ENCODE measurements around the gene IL23R. TPM values are rescaled to one million over a fixed set of nuclear protein-coding genes. Genes with fewer than 3 reads are reported as not detected.

The IL23R gene
- total RNA-seq, 1 experiment from 2014 or later, result not detected

DNA sequence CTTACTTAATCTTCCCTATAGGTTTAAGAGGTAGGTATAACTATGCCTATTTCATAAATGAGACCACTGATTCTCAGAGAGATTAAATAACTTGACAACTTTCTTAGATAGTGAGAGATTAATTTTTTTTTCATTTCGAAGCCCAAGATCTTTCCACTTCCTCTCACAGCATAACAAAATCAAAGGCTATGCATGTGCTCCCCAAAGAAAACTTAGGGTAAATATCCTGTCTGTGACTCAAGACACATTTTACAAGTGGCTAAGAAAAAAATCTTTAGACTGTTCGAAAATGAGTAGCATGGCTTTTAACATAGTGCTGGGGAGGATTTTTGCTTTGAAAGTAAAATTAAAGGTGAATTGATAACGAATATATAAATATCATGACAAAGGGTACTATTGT is 23.3 kb upstream of the IL23R start:
- no peak for DNase-seq (ENCODE audit: low read depth, low spot score)
- no peaks in the 10 kb centered on the region for H3K4me1 ChIP-seq (ENCODE audit: control insufficient read depth, insufficient read depth, low read length)
- H3K9me3 ChIP-seq (ENCODE audit: control insufficient read depth, insufficient read depth, low read depth, low read length), result no peaks in the 10 kb centered on the region
- ChIA-PET POLR2A (no interaction called here), CTCF (no interaction called here)
- no peak for ATAC-seq
- no peak overlapping the region for H3K4me3 ChIP-seq (ENCODE audit: low read depth in 2 of 2, low read length in 2 of 2)
- intact Hi-C loops (cut with micrococcal nuclease; ENCODE audit: unreplicated experiment), result no loop called here
- no peak for TF ChIP-seq POLR2AphosphoS5 (IDR thresholded peaks at IDR 0.05; ENCODE audit: low read depth, low read length)
- TF ChIP-seq TCF7L2 (IDR thresholded peaks at IDR 0.05; ENCODE audit: low read depth, low read length), result no peak
- TF ChIP-seq SIN3A (IDR thresholded peaks at IDR 0.05; ENCODE audit: borderline replicate concordance, insufficient read depth, low read depth, low read length), result no peak
- TF ChIP-seq, protein P1, sequence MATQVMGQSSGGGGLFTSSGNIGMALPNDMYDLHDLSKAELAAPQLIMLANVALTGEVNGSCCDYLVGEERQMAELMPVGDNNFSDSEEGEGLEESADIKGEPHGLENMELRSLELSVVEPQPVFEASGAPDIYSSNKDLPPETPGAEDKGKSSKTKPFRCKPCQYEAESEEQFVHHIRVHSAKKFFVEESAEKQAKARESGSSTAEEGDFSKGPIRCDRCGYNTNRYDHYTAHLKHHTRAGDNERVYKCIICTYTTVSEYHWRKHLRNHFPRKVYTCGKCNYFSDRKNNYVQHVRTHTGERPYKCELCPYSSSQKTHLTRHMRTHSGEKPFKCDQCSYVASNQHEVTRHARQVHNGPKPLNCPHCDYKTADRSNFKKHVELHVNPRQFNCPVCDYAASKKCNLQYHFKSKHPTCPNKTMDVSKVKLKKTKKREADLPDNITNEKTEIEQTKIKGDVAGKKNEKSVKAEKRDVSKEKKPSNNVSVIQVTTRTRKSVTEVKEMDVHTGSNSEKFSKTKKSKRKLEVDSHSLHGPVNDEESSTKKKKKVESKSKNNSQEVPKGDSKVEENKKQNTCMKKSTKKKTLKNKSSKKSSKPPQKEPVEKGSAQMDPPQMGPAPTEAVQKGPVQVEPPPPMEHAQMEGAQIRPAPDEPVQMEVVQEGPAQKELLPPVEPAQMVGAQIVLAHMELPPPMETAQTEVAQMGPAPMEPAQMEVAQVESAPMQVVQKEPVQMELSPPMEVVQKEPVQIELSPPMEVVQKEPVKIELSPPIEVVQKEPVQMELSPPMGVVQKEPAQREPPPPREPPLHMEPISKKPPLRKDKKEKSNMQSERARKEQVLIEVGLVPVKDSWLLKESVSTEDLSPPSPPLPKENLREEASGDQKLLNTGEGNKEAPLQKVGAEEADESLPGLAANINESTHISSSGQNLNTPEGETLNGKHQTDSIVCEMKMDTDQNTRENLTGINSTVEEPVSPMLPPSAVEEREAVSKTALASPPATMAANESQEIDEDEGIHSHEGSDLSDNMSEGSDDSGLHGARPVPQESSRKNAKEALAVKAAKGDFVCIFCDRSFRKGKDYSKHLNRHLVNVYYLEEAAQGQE (IDR thresholded peaks at IDR 0.05; ENCODE audit: insufficient read depth in 1 of 2, low read depth in 2 of 2, low read length in 1 of 2), result no peak
- TF ChIP-seq, protein P2, sequence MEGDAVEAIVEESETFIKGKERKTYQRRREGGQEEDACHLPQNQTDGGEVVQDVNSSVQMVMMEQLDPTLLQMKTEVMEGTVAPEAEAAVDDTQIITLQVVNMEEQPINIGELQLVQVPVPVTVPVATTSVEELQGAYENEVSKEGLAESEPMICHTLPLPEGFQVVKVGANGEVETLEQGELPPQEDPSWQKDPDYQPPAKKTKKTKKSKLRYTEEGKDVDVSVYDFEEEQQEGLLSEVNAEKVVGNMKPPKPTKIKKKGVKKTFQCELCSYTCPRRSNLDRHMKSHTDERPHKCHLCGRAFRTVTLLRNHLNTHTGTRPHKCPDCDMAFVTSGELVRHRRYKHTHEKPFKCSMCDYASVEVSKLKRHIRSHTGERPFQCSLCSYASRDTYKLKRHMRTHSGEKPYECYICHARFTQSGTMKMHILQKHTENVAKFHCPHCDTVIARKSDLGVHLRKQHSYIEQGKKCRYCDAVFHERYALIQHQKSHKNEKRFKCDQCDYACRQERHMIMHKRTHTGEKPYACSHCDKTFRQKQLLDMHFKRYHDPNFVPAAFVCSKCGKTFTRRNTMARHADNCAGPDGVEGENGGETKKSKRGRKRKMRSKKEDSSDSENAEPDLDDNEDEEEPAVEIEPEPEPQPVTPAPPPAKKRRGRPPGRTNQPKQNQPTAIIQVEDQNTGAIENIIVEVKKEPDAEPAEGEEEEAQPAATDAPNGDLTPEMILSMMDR (IDR thresholded peaks at IDR 0.05), result no peak
- no peaks in the 10 kb centered on the region for H3K27me3 ChIP-seq (ENCODE audit: control insufficient read depth, insufficient read depth, low read length)
- in situ Hi-C loops (cut with HindIII; ENCODE audit: low pct_unique_long_range_greater_than_20kb, low sequenced_read_pairs), result no loop called here
- H3K27ac ChIP-seq (ENCODE audit: low read length), result no peak overlapping the region
- no TSS peak for BruUV-seq (replicated peaks)
- no peaks in the 10 kb centered on the region for H3K36me3 ChIP-seq (ENCODE audit: control insufficient read depth, insufficient read depth, low read length)

DNA sequence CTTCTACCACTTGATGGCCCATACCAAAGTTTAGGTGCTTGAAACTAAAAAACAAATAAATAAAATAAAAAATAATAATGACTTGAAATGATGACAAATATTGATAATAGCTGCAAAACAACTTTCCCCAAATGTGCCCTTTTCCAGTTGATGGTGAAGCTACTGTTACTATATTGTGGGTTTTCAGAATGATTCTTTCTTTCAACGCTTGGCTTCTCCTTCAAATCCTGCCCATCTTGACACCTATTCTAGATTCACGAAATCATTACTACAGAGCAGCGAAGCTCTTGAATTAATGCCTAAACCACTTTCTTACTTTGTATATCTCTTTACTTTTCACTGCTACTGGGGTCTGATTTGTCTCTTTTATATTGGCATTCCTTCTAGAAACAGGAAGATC is 22.3 kb upstream of the IL23R start:
- ChIA-PET POLR2A (no interaction called here), CTCF (no interaction called here)
- no peak for TF ChIP-seq SIN3A (IDR thresholded peaks at IDR 0.05; ENCODE audit: borderline replicate concordance, insufficient read depth, low read depth, low read length)
- TF ChIP-seq, protein P2 (IDR thresholded peaks at IDR 0.05), result no peak
- TF ChIP-seq POLR2AphosphoS5 (IDR thresholded peaks at IDR 0.05; ENCODE audit: low read depth, low read length), result no peak
- TF ChIP-seq TCF7L2 (IDR thresholded peaks at IDR 0.05; ENCODE audit: low read depth, low read length), result no peak
- TF ChIP-seq, protein P1 (IDR thresholded peaks at IDR 0.05; ENCODE audit: insufficient read depth in 1 of 2, low read depth in 2 of 2, low read length in 1 of 2), result no peak
- Histone ChIP-seq H3K4me1 (ENCODE audit: control insufficient read depth, insufficient read depth, low read length) (no peaks in the 10 kb centered on the region), H3K9me3 (ENCODE audit: control insufficient read depth, insufficient read depth, low read depth, low read length) (no peaks in the 10 kb centered on the region), H3K36me3 (ENCODE audit: control insufficient read depth, insufficient read depth, low read length) (no peaks in the 10 kb centered on the region), H3K4me3 (ENCODE audit: low read depth in 2 of 2, low read length in 2 of 2) (no peak overlapping the region), H3K27ac (ENCODE audit: low read length) (no peak overlapping the region), H3K27me3 (ENCODE audit: control insufficient read depth, insufficient read depth, low read length) (no peaks in the 10 kb centered on the region)
- no TSS peak for BruUV-seq (replicated peaks)
- DNase-seq (ENCODE audit: low read depth, low spot score), result no peak
- in situ Hi-C loops (cut with HindIII; ENCODE audit: low pct_unique_long_range_greater_than_20kb, low sequenced_read_pairs) (no loop called here), intact Hi-C loops (cut with micrococcal nuclease; ENCODE audit: unreplicated experiment) (no loop called here)
- ATAC-seq, result no peak
